Ureter (tissue), 1 donor: Measurements from ENCODE around the gene DDX28. TPM values are rescaled to one million over a fixed set of nuclear protein-coding genes. Genes with fewer than 3 reads are reported as not detected.
A peak's percentile ranks its signal among the peaks of the same experiment; 100 is the strongest.
"Not testable (repeated sequence)": the region's sequence is repeated elsewhere in the genome, so short reads cannot be mapped to it uniquely, and the experiment has no call there.

Experiments
- DNase-seq: peaks from one replicate; pipeline ENCODE4 v3.0.0-alpha.2; 2020; ENCODE audit warnings: low spot score
- total RNA-seq: library from RNA; stranded (reverse); gene quantifications from one replicate; pipeline ENCODE4 v1.2.4, GENCODE V29; 2023
- donor health status: DM: yes; HTN: yes; CAD: no.

Gene DDX28
- total RNA-seq, 1 donor from 2014 or later = 15.5 TPM

DNA sequence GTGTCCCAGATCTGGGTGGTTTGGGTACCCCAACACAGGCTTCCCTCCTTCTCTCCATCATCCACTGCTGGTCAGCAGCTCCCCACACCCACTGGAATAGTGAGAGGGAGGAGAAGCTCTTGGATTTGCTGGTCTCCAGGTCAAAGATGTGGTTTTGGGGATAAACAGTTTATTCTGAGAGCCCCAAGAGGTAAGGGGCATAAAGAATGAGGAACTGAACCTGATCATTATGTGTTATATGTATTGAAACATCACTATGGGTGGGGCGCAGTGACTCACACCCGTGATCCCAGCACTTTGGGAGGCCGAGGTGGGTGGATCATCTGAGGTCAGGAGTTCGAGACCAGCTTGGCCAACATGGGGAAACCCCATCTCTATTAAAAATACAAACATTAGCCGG lies 27.6 kb downstream of the DDX28 start:
- DNase-seq = no peak

DNA sequence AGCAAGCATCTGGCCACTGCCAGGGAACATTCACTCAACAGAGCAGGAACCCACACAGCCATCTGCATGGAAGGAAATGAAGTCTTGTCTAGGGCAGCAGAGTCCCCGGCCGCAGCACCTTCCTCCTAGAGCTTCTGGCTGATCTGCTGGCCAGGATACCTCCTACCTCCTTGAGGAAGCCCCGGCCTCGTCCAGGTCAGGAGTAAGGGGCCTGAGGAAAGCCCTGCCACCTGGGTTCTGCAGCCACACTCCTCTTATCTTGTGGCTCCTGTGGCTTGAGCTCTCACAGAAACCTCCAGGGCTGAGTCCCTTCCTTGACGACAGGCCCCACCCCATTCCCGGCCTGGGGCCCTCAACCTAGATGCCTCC lies 29.0 kb downstream of the DDX28 start:
- not testable (repeated sequence) for DNase-seq

DNA sequence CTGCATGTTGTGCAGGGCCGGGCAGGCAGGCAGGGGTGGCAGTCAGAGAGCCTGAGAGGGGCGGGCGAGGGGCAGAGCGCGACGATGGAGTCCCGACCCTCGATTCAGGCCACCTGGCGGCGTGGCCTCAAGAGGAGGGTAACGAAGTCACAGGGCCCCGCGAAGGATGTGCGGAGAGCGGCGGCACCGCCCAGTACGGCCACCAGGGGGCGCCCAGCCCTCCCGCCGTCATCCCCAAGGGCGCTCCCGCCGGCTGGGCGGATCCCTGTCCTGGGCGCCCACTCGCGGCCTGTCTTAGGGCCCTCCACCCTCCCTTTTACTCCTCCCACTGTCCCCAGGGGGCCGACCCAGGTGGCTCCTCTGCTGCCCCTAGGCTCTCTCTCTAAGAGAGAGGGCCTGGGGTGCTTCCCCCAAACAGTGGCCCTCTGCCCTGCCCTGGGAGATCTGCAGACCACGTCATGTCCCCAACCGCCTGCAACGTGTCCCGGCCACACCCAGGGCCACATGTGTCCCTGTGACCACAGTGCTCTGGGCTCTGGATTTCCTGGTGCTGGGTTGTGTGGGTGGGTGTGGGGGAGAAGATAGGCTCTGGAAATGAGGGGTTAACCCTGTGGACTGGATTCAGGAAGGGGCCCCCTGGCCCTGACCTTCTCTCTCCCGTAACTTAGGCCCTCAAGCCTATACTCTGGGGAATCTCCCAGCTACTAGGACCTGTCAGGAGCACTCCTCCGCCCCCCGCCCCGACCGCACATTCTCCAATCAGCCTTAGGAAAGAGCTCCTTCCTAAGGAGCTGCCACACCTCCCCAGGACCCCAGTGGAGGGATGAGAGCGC lies 29.6 kb downstream of the DDX28 start:
- peak; percentile 78 for DNase-seq

- DNase-seq = no peak
Measured at GRCh38 chr16:67992661-67993206, 30.3 kb downstream of the DDX28 start.

DNA sequence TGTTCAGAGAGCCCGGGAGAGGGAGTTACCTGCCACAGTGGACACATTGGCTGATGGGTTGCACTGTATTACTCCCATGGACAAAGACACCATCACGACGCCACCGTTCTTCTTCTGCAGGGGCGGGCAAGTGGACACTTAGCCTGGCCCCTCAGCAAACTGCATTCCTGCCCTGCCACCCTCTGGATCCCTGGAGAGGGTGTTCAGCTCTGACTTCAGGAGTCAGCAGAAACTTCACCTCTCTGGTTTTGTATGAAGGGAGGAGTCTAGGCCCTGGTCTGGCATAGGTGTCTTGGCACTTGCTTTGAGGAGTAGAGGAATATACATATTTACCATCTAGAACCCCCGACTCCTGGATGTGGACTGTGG lies 33.0 kb downstream of the DDX28 start:
- DNase-seq = no peak

DNA sequence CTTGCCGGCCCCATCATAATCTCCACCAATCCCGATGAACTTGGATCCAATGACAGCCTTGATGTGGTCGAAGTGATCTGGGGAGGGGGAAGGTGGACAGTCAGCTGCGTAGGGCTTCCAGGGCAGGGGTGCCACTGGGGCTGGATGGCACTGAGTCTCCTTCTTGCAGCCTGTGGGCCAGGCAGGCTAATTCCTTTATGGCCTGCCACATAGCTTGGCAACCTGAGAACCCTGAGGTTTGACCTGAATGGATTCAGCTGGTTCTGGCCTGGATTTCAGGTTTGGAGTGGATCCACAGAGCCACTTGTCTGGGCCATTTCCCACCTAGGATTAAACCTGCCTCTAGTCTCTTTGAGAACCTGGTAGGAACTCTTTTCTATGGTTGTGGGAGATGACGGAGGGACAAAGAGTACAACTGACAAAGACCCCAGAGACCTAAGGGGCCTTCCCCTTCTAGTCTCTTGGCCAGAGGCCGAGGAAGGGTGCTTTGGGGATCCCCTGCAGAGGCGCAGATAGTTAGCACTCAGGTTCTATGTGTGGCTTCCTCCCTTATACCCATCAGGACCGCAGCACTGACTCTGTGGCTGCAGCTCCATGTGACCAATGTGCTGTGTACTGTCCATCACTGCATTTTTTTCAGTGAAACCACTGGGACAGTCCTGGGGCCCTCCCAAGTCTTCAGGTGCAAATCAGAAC lies 33.6 kb downstream of the DDX28 start:
- no peak for DNase-seq

- DNase-seq = no peak
Measured at GRCh38 chr16:67988675-67989074, 34.4 kb downstream of the DDX28 start.

- no peak for DNase-seq
Measured at GRCh38 chr16:67987460-67988160, 35.4 kb downstream of the DDX28 start.

DNA sequence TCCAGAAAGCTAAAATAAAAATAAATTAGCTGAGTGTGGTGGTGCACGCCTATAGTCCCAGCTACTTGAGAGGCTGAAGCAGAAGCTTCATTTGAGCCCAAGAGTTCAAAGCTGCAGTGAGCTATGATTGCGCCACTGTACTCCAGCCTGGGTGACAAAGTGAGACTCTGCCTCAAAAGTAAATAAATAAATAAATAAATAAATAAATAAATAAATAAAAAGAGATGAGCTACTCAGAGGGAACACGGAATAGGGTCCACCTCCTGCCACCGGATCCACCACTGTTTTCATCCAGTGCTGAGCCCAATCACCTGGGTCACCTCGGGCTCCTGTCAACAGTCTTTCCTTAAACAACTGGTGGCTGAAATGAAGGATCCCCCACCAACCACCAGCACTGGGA lies 36.1 kb downstream of the DDX28 start:
- no peak for DNase-seq

- no peak for DNase-seq
Measured at GRCh38 chr16:67982011-67982696, 40.9 kb downstream of the DDX28 start.

DNA sequence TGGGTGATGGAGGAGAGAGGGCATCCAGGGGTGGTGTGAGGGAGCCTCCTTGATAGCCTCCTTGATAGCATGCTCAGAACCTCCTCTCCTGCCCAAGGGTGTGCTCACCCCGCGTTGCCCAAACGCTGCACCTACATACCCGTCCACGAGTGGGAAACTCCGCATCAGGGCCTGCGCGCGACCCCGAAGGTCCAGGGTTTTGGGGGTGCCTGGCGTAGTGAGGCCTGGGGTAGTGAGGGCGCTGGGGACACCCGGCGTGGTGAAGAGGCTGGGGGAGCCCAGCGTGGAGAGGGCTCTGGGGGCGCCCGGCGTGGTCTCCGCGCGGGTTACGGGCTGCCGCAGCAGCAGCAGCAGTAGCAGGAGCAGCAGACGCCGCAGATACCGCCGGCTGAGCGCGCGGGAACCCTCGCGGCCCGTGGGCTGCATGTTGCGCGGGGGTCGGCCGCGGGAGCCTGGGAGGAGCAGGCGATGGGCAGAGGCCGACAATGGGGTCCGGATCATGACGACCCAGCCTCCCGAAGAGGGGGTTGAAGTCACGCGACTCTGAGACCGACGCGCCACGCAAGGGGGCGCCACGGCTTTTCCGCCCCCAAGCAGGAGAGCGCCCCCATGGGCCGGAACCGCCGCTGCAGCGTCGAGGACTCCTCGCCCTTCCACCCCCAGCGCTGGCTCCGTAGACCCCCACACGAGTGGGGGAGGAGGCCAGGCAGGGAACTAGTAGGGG lies 42.9 kb downstream of the DDX28 start, which contains the start of gene DPEP3:
Gene DPEP3 (minus strand): TSS at position 545 of the 724 bp plus-strand sequence. CDS start 119 bp downstream, at position 426.
- DNase-seq = no peak

DNA sequence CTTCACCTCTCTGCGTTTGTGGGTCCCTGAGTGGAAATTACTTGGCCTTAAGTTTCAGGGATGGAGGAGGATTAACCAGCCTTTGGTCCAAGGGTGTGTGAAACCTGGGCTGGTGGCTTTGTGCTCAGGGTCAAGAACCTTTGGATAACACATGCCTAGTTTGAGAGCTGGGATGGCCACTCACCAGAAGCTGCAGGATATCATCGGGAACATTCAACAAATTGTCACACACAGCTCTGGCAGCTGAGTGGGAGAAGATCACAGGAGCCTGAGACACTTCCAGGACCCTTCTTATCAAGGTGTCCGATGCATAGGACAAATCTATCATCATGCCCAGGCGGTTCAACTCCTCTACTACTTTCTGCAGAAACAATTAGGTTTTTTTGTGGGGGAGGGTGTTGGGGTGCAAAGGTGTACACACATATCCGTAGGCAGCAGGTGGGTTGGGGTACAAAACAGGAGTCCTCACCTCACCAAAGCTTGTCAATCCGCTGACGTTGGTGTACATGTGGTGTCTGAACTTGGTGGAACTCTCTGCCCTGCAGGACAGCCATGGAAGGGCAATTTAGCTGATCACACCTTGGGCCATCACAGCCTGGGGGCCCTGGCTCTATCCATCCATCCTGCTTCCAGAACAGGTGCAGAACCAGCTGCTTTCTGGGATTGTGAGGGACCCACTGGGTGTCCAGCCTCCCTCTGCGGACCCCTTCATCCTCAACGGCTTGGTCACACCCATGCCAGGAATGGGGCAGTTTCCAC lies 45.4 kb downstream of the DDX28 start:
- no peak for DNase-seq

DNA sequence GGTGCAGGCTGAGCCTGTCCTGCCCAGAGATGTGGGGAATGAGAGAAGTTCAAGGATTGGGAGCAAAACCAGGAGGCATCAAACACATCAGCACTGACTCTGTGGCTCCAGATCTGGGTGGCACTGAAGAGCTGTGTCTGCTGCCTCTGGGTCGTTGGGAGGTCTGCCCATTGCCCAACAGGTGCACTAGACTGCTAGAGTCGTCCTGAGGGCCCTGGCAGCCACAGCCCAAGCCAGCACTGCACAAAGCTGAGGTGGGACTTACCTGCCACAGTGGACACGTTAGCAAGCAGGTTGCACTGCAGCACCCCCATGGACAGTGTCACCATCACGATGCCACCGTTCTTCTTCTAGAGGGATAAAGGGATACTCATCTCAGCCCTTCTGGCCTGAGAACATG lies 46.0 kb downstream of the DDX28 start:
- no peak for DNase-seq

GRCh38 chr16:67976205-67976604 lies 46.8 kb downstream of the DDX28 start:
- no peak for DNase-seq

DNA sequence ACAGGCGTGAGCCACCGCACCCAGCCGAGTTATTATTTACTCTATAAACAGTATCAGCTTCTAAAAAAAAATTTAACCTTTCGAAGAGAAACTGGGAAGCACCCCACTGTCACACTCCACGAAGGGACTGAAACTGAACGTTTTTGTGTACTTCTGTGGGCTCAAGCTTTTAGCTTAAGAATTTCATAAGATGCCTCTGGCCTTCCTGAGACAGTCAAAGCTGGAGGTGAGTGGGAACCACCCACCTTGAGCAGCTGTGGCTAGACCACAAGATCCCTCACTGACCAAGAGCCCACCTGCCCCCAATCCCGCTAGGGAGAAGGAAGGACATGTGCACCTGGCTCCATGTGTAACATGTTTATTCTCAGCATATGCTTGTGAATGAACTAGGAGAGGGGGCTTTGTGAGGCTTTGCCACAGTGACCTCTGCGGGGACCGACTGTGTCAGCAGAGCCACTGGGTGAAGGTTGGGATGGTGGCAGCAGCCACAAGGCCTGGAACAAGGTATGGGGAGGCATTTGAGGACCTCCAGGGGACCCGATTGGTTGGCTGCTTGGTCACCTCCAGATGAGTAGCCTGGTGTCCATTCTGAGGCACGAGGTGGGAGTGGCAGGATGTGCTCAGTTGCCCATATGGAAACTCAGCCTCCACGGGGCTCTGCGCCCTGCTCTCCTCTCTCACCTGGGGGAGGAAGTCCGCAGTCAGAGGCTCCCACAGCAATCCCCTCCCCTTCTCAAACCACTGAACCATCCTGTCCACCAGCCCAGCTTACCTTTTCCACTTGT lies 47.5 kb downstream of the DDX28 start:
- no peak for DNase-seq

DNA sequence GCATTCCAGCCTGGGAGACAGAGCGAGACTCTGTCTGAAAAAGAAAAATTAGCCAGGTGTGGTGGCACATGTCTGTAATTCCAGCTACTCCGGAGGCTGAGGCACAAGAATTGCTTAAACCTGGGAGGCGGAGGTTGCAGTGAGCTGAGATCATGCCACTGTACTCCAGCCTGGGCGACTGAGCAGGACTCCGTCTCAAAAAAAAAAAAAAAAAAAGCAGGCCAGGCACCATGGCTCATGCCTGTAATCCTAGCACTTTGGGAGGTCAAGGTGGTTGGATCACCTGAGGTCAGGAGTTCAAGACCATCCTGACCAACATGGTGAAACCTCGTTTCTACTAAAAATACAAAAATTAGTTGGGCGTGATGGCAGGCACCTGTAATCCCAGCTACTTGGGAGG lies 50.7 kb downstream of the DDX28 start:
- not testable (repeated sequence) for DNase-seq

GRCh38 chr16:67971111-67971510 lies 51.9 kb downstream of the DDX28 start:
- DNase-seq = no peak
